ENCODE results near the gene POU2F3.
"Not testable (repeated sequence)": the region's sequence is repeated elsewhere in the genome, so short reads cannot be mapped to it uniquely, and the experiment has no call there.

The POU2F3 gene

GRCh38 chr11:120268686-120269085, 28.7 kb downstream of the POU2F3 start:
- H3K9me3 ChIP-seq: no peaks in the 10 kb centered on the region
- no peaks in the 10 kb centered on the region for H3K36me3 ChIP-seq
- no peak for DNase-seq
- no peak overlapping the region for H3K4me3 ChIP-seq
- no peaks in the 10 kb centered on the region for H3K4me1 ChIP-seq
- peaks cover 0 to 27% of the 10 kb centered on the region in 2 donors for H3K27me3 ChIP-seq
- no peak overlapping the region for H3K27ac ChIP-seq
- intact Hi-C loops (cut with DNase I; ENCODE audit: low total_unique reads): no loop called here
- TF ChIP-seq, protein P1, sequence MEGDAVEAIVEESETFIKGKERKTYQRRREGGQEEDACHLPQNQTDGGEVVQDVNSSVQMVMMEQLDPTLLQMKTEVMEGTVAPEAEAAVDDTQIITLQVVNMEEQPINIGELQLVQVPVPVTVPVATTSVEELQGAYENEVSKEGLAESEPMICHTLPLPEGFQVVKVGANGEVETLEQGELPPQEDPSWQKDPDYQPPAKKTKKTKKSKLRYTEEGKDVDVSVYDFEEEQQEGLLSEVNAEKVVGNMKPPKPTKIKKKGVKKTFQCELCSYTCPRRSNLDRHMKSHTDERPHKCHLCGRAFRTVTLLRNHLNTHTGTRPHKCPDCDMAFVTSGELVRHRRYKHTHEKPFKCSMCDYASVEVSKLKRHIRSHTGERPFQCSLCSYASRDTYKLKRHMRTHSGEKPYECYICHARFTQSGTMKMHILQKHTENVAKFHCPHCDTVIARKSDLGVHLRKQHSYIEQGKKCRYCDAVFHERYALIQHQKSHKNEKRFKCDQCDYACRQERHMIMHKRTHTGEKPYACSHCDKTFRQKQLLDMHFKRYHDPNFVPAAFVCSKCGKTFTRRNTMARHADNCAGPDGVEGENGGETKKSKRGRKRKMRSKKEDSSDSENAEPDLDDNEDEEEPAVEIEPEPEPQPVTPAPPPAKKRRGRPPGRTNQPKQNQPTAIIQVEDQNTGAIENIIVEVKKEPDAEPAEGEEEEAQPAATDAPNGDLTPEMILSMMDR (IDR thresholded peaks at IDR 0.05): no peak

DNA sequence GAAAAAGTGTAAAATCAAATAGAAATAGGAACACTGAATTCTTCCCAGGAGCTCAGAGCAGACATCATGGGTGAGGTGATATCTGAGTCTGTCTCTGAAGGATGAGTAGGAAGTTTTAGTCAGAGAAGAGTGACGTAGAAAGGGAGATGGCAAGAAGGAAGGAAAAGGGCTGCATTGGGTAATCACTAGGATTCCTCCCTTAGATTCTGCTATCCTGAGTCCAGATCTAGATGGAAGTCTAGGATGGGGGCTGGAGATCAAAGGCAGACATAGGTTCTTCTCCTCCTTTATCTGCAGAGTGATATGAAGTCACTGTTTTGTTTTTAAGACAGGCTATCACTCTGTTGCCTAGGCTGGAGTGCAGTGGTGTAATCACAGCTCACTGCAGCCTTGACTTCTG, 30.4 kb downstream of the POU2F3 start:
- Histone ChIP-seq H3K27ac (no peak overlapping the region), H3K4me3 (no peak overlapping the region), H3K27me3 (peaks cover 0 to 25% of the 10 kb centered on the region in 2 donors), H3K4me1 (no peaks in the 10 kb centered on the region), H3K36me3 (no peaks in the 10 kb centered on the region), H3K9me3 (no peaks in the 10 kb centered on the region)
- TF ChIP-seq, protein P1 (IDR thresholded peaks at IDR 0.05): no peak
- intact Hi-C loops (cut with DNase I; ENCODE audit: low total_unique reads): no loop called here
- no peak for DNase-seq

GRCh38 chr11:120271672-120272071, 31.7 kb downstream of the POU2F3 start:
- intact Hi-C loops (cut with DNase I; ENCODE audit: low total_unique reads): no loop called here
- H3K4me3 ChIP-seq: no peak overlapping the region

DNA sequence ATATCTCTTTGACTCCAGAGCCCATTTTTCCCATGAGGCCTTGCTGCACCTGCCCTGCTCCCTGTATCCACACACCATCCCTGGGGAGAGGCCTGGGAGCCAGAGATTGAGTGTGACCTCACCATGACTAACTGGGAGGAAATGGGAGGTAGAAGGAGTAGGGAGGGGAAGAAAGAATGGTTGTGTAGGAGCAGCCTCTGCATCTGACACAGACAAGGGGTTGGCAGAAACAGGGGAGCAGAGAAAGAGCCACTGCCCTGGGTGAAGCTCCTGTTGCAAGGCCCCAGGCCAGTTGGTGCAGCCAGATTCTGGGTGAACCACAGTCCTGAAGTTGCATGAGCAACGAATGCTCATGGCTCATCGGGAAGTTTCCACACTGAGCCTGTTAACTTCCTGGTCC, 32.4 kb downstream of the POU2F3 start:
- DNase-seq: no peak
- Histone ChIP-seq H3K4me1 (no peaks in the 10 kb centered on the region), H3K4me3 (no peak overlapping the region), H3K27me3 (peaks cover 0 to 20% of the 10 kb centered on the region in 2 donors), H3K27ac (no peak overlapping the region), H3K9me3 (no peaks in the 10 kb centered on the region), H3K36me3 (no peaks in the 10 kb centered on the region)
- TF ChIP-seq, protein P1 (IDR thresholded peaks at IDR 0.05): no peak
- intact Hi-C loops (cut with DNase I; ENCODE audit: low total_unique reads): no loop called here

More at GRCh38 chr11:120271672-120272071, 31.7 kb downstream of the POU2F3 start:
- Histone ChIP-seq H3K27me3 (peaks cover 0 to 25% of the 10 kb centered on the region in 2 donors), H3K27ac (no peak overlapping the region), H3K4me1 (no peaks in the 10 kb centered on the region), H3K9me3 (no peaks in the 10 kb centered on the region), H3K36me3 (no peaks in the 10 kb centered on the region)
- TF ChIP-seq, protein P1 (IDR thresholded peaks at IDR 0.05): no peak
- DNase-seq: no peak

DNA sequence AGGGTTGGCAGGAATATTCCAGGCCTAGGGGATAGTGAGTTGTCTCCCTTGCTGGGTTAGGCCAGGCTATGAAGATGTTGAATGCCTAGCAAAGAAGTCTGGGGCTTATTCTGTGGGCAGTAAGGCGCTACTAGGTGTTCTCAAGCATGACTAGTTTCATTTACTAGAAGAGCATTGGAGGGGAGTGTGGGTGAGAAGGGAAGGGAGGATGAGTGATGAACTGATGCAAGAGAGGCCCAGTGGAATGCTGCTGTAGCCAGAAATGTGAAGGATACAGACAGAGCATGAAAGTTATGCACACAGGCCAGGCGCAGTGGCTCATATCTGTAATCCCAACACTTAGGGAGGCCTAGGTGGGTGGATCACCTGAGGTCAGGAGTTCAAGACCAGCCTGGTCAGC, 33.5 kb downstream of the POU2F3 start:
- Histone ChIP-seq H3K36me3 (no peaks in the 10 kb centered on the region), H3K4me1 (no peaks in the 10 kb centered on the region), H3K27me3 (peaks cover 0 to 11% of the 10 kb centered on the region in 2 donors), H3K9me3 (no peaks in the 10 kb centered on the region), H3K27ac (no peak overlapping the region), H3K4me3 (no peak overlapping the region)
- no peak for DNase-seq
- TF ChIP-seq, protein P1 (IDR thresholded peaks at IDR 0.05): no peak
- intact Hi-C loops (cut with DNase I; ENCODE audit: low total_unique reads): no loop called here

GRCh38 chr11:120273956-120274355, 34.0 kb downstream of the POU2F3 start:
- H3K4me3 ChIP-seq; H3K27ac ChIP-seq; H3K4me1 ChIP-seq; H3K27me3 ChIP-seq; DNase-seq; intact Hi-C loops (cut with DNase I; ENCODE audit: low total_unique reads); H3K9me3 ChIP-seq; H3K36me3 ChIP-seq: not testable (repeated sequence)

Data from tibial artery (tissue), 4 donors.